ENCODE results near the gene REC114. TPM values are rescaled to one million over a fixed set of nuclear protein-coding genes. Genes with fewer than 3 reads are reported as not detected.
"Not testable (repeated sequence)": the region's sequence is repeated elsewhere in the genome, so short reads cannot be mapped to it uniquely, and the experiment has no call there.

The REC114 gene
- total and polyA plus RNA-seq, 2 experiments from 2014 or later, result 2.3 to 2.8 TPM

- no peaks in the 10 kb centered on the region for H3K27me3 ChIP-seq
- H3K4me3 ChIP-seq, result no peak overlapping the region
- H3K4me1 ChIP-seq (ENCODE audit: low read depth), result peaks cover 15% of the 10 kb centered on the region
- H3K9me3 ChIP-seq (ENCODE audit: low read depth), result no peaks in the 10 kb centered on the region
- H3K36me3 ChIP-seq, result no peaks in the 10 kb centered on the region
- no peak for DNase-seq (ENCODE audit: low read depth in 1 of 2, low spot score in 1 of 2)
- H3K27ac ChIP-seq, result no peak overlapping the region
- no peak for TF ChIP-seq CTCF (IDR thresholded peaks at IDR 0.05; ENCODE audit: low read depth, low read length)
Measured at GRCh38 chr15:73482166-73482565, 39.2 kb downstream of the REC114 start.

GRCh38 chr15:73483053-73483452, 40.1 kb downstream of the REC114 start:
- H3K4me1 ChIP-seq (ENCODE audit: low read depth), result peaks cover 15% of the 10 kb centered on the region
- no peak for DNase-seq (ENCODE audit: low read depth in 1 of 2, low spot score in 1 of 2)
- no peaks in the 10 kb centered on the region for H3K36me3 ChIP-seq
- no peaks in the 10 kb centered on the region for H3K9me3 ChIP-seq (ENCODE audit: low read depth)
- H3K4me3 ChIP-seq, result no peak overlapping the region
- no peaks in the 10 kb centered on the region for H3K27me3 ChIP-seq
- no peak overlapping the region for H3K27ac ChIP-seq
- no peak for TF ChIP-seq CTCF (IDR thresholded peaks at IDR 0.05; ENCODE audit: low read depth, low read length)

GRCh38 chr15:73485372-73485771, 42.4 kb downstream of the REC114 start:
- no peaks in the 10 kb centered on the region for H3K9me3 ChIP-seq (ENCODE audit: low read depth)
- no peaks in the 10 kb centered on the region for H3K27me3 ChIP-seq
- H3K4me3 ChIP-seq, result no peak overlapping the region
- no peak for DNase-seq (ENCODE audit: low read depth in 1 of 2, low spot score in 1 of 2)
- TF ChIP-seq CTCF (IDR thresholded peaks at IDR 0.05; ENCODE audit: low read depth, low read length), result no peak
- no peak overlapping the region for H3K27ac ChIP-seq
- H3K4me1 ChIP-seq (ENCODE audit: low read depth), result peaks cover 15% of the 10 kb centered on the region
- H3K36me3 ChIP-seq, result no peaks in the 10 kb centered on the region

- peaks cover 15% of the 10 kb centered on the region for H3K4me1 ChIP-seq (ENCODE audit: low read depth)
- H3K27ac ChIP-seq; H3K36me3 ChIP-seq; H3K27me3 ChIP-seq; H3K9me3 ChIP-seq (ENCODE audit: low read depth); H3K4me3 ChIP-seq: not testable (repeated sequence)
- DNase-seq (ENCODE audit: low read depth in 1 of 2, low spot score in 1 of 2), result peak in 1 of 2 donors; percentile 40
Measured at GRCh38 chr15:73485885-73486284, 42.9 kb downstream of the REC114 start.

- H3K27ac ChIP-seq, result no peak overlapping the region
- no peaks in the 10 kb centered on the region for H3K27me3 ChIP-seq
- TF ChIP-seq CTCF (IDR thresholded peaks at IDR 0.05; ENCODE audit: low read depth, low read length), result no peak
- H3K4me3 ChIP-seq, result no peak overlapping the region
- DNase-seq (ENCODE audit: low read depth in 1 of 2, low spot score in 1 of 2), result no peak
- H3K36me3 ChIP-seq, result no peaks in the 10 kb centered on the region
- no peaks in the 10 kb centered on the region for H3K9me3 ChIP-seq (ENCODE audit: low read depth)
- H3K4me1 ChIP-seq (ENCODE audit: low read depth), result peaks cover 15% of the 10 kb centered on the region
Measured at GRCh38 chr15:73488698-73489097, 45.7 kb downstream of the REC114 start.

- H3K9me3 ChIP-seq (ENCODE audit: low read depth), result no peaks in the 10 kb centered on the region
- H3K36me3 ChIP-seq, result no peaks in the 10 kb centered on the region
- peaks cover 31% of the 10 kb centered on the region for H3K4me1 ChIP-seq (ENCODE audit: low read depth)
- no peaks in the 10 kb centered on the region for H3K27me3 ChIP-seq
- H3K4me3 ChIP-seq, result no peak overlapping the region
- TF ChIP-seq CTCF (IDR thresholded peaks at IDR 0.05; ENCODE audit: low read depth, low read length), result no peak
- H3K27ac ChIP-seq, result no peak overlapping the region
- no peak for DNase-seq (ENCODE audit: low read depth in 1 of 2, low spot score in 1 of 2)
Measured at GRCh38 chr15:73493922-73494321, 51.0 kb downstream of the REC114 start.

Measured in cardiac muscle cell (in vitro differentiated cells and primary cell).